ENCODE results near the gene CEP112.

DNA sequence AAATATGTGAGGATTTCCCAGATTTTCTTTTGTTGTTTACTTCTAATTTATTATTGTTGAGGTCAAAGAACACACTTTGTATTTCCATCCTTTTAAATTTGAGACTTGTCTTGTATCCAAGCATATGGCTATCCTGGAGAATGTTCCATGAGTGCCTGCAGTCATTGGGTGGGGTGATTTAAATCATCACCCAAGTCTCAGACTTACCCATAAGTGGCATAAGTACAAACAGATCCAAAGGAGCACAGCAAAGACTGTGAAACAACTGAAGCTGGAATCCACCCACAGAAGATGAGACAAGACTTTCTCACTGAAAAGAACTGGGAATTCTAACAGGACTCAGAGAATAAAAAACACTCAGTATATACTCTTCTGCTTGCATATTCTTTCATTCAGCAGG lies 239.9 kb downstream of the CEP112 start:
- TF ChIP-seq POLR2AphosphoS5 (IDR thresholded peaks at IDR 0.05; ENCODE audit: borderline replicate concordance, low read depth, low read length) (no peak), EZH2 (IDR thresholded peaks at IDR 0.05) (no peak), FOXP2 (optimal IDR thresholded peaks at IDR 0.05; ENCODE audit: control extremely low read depth, extremely low read length, insufficient read depth) (no peak)

Data from SK-N-MC (cell line).